IMR-90 (cell line): Measurements from ENCODE around the gene RBFA. TPM values are rescaled to one million over a fixed set of nuclear protein-coding genes. Genes with fewer than 3 reads are reported as not detected.
"Not testable (repeated sequence)": the region's sequence is repeated elsewhere in the genome, so short reads cannot be mapped to it uniquely, and the experiment has no call there.

ENCODE experiments used
- ATAC-seq: fragments of 200-7000 bp; cut with Tn5 transposase; 2 replicates; pipeline ENCODE4 v1.9.1; 2020; ENCODE audit warnings: low read depth, mild to moderate bottlenecking, moderate library complexity
- BruUV-seq: library from RNA; stranded (reverse); fragments of 400-500 nt; replicated peaks from 2 replicates; lab custom pipeline; 2021; lab: Mats Ljungman, UMichigan
- CTCF ChIA-PET: fragments of 300-600 bp; formaldehyde crosslinking; extraction: SDS; loops from one replicate; lab custom pipeline; 2021; ENCODE audit warnings: antibody characterized with exemption; lab: Yijun Ruan, JAX
- POLR2A ChIA-PET: fragments of 300-600 bp; sonication (Branson Sonifier 250); formaldehyde crosslinking; loops from one replicate; lab custom pipeline; 2022; ENCODE audit warnings: antibody characterized with exemption; ENCODE audit not compliant: unreplicated experiment; lab: Charles Lee
- DNase-seq: peaks from one replicate; pipeline ENCODE4 v3.0.0; 2013
- H2AFZ ChIP-seq: replicated peaks from 2 replicates; pipeline ENCODE3; 2013; ENCODE audit warnings: low read length, mild to moderate bottlenecking; ENCODE audit not compliant: poor library complexity
- H2AK5ac ChIP-seq: 2 replicates; pipeline ENCODE4 v1.6.1; 2013; ENCODE audit warnings: low read depth, low read length, inconsistent platforms
- H2AK9ac ChIP-seq: replicated peaks from 2 replicates; pipeline ENCODE3; 2013; ENCODE audit warnings: mild to moderate bottlenecking, low read depth, low read length, moderate library complexity; ENCODE audit not compliant: poor library complexity
- H2BK120ac ChIP-seq: 2 replicates; pipeline ENCODE4 v1.6.1; 2013; ENCODE audit warnings: low read depth, low read length, inconsistent platforms
- H2BK15ac ChIP-seq: 3 replicates; pipeline ENCODE4 v1.6.1; 2013; ENCODE audit warnings: low read depth, low read length, inconsistent platforms
- H2BK20ac ChIP-seq: 2 replicates; pipeline ENCODE4 v1.6.1; 2013; ENCODE audit warnings: low read depth, mild to moderate bottlenecking, inconsistent platforms, low read length, moderate library complexity
- H2BK5ac ChIP-seq: 2 replicates; pipeline ENCODE4 v1.6.1; 2013; ENCODE audit warnings: mild to moderate bottlenecking, low read depth, low read length, inconsistent platforms; ENCODE audit not compliant: poor library complexity, severe bottlenecking
- H3K14ac ChIP-seq: replicated peaks from 2 replicates; pipeline ENCODE4 v1.6.1; 2013; ENCODE audit warnings: low read depth, low read length, inconsistent platforms
- H3K18ac ChIP-seq: 2 replicates; pipeline ENCODE4 v1.6.1; 2013; ENCODE audit warnings: low read depth, low read length, control low read depth
- H3K23ac ChIP-seq: 2 replicates; pipeline ENCODE4 v1.6.1; 2013; ENCODE audit warnings: low read depth, low read length, inconsistent platforms
- H3K27ac ChIP-seq: 2 replicates; pipeline ENCODE4 v1.5.1; 2013; ENCODE audit warnings: mild to moderate bottlenecking, control low read depth, low read length; ENCODE audit not compliant: insufficient read depth
- H3K27me3 ChIP-seq: 2 replicates; pipeline ENCODE4 v1.6.1; 2013; ENCODE audit warnings: low read length; ENCODE audit not compliant: control insufficient read depth, insufficient read depth
- H3K36me3 ChIP-seq: 2 replicates; pipeline ENCODE4 v1.6.1; 2013; ENCODE audit warnings: low read length, mixed read lengths; ENCODE audit not compliant: control insufficient read depth, insufficient read depth
- H3K4ac ChIP-seq: 2 replicates; pipeline ENCODE4 v1.6.1; 2013; ENCODE audit warnings: low read depth, low read length, inconsistent platforms
- H3K4me1 ChIP-seq: 2 replicates; pipeline ENCODE4 v1.6.1; 2013; ENCODE audit warnings: low read length, mixed read lengths; ENCODE audit not compliant: control insufficient read depth, insufficient read depth
- H3K4me2 ChIP-seq: 2 replicates; pipeline ENCODE4 v1.6.1; 2013; ENCODE audit warnings: low read depth, mild to moderate bottlenecking, control low read depth, low read length, moderate library complexity
- H3K4me3 ChIP-seq: 2 replicates; pipeline ENCODE4 v1.5.1; 2013; ENCODE audit warnings: low read depth, mild to moderate bottlenecking, control low read depth, low read length, moderate library complexity; ENCODE audit not compliant: insufficient read depth
- H3K56ac ChIP-seq: 2 replicates; pipeline ENCODE4 v1.6.1; 2013; ENCODE audit warnings: low read length, inconsistent platforms; ENCODE audit not compliant: insufficient read depth; ENCODE audit errors: extremely low read depth
- H3K79me1 ChIP-seq, 2 experiments: 2 replicates each; pipeline ENCODE4 v1.6.1; 2013; ENCODE audit warnings: low read length in 2 of 2, inconsistent platforms in 1 of 2, low read depth in 1 of 2
- H3K9ac ChIP-seq: 2 replicates; pipeline ENCODE4 v1.6.1; 2013; ENCODE audit warnings: low read depth, low read length, control low read depth
- H3K9me1 ChIP-seq: 2 replicates; pipeline ENCODE4 v1.6.1; 2013; ENCODE audit warnings: low read length, inconsistent platforms; ENCODE audit not compliant: insufficient read depth
- H3K9me3 ChIP-seq: 2 replicates; pipeline ENCODE4 v1.6.1; 2013; ENCODE audit warnings: low read length; ENCODE audit not compliant: control insufficient read depth, insufficient read depth
- H4K20me1 ChIP-seq: 2 replicates; pipeline ENCODE4 v1.6.1; 2013; ENCODE audit warnings: low read length, inconsistent platforms; ENCODE audit not compliant: insufficient read depth
- H4K5ac ChIP-seq: 2 replicates; pipeline ENCODE4 v1.6.1; 2013; ENCODE audit warnings: mild to moderate bottlenecking, low read depth, low read length, control low read depth
- H4K8ac ChIP-seq, 2 experiments: 2 replicates each; pipeline ENCODE4 v1.6.1; 2013; ENCODE audit warnings: low read depth in 2 of 2, low read length in 2 of 2, control low read depth in 1 of 2, inconsistent platforms in 1 of 2
- H4K91ac ChIP-seq: 2 replicates; pipeline ENCODE4 v1.6.1; 2013; ENCODE audit warnings: low read depth, low read length, inconsistent platforms; ENCODE audit not compliant: insufficient read depth
- MAFK ChIP-seq: IDR thresholded peaks from 2 replicates; pipeline ENCODE4 v1.6.1; 2012; ENCODE audit warnings: low read depth, low read length, improper control_type of control experiment
- MXI1 ChIP-seq: IDR thresholded peaks from 2 replicates; pipeline ENCODE4 v1.6.1; 2012; ENCODE audit warnings: low read depth, mild to moderate bottlenecking, low read length, moderate library complexity, borderline replicate concordance
- WGBS, 2 experiments: methylation state at CpG; one replicate each; pipeline versions ENCODE4 v1.1.5 to v1.1.7; 2013; ENCODE audit warnings: missing lambda C conversion rate in 2 of 2; ENCODE audit not compliant: insufficient read length in 1 of 2; ENCODE audit errors: extremely low coverage in 2 of 2; 5-methylcytosine and 5-hydroxymethylcytosine counted together
- dilution Hi-C: fragments of 300-500 bp; cut with HindIII; formaldehyde crosslinking; loops from one replicate; pipeline ENCODE4 v1.14.3; 2018; ENCODE audit warnings: low sequenced_read_pairs; ENCODE audit not compliant: unreplicated experiment
- in situ Hi-C: fragments of 300-500 bp; cut with MboI; formaldehyde crosslinking; loops from 3 replicates; pipeline ENCODE4 v1.14.3; 2019; ENCODE audit warnings: low sequenced_read_pairs, inconsistent platforms, mixed read lengths
- intact Hi-C: fragments of 100-400 bp; cut with micrococcal nuclease; formaldehyde crosslinking; loops from 2 replicates; pipeline ENCODE4 v1.10.0; 2022
- polyA plus RNA-seq, 3 experiments: library from polyadenylated mRNA; depleted of rRNA; stranded (reverse); fragments of >200 nt; gene quantifications; 2 replicates each; pipeline ENCODE4 v1.2.3, GENCODE V29; 2012; ENCODE audit warnings: low replicate concordance in 1 of 3
- total RNA-seq: library from RNA; depleted of rRNA; stranded (reverse); fragments of >200 nt; gene quantifications from 2 replicates; pipeline ENCODE4 v1.2.3, GENCODE V29; 2012

Gene RBFA
- total and polyA plus RNA-seq, 2 of the 4 experiments (the other 2 are of a cell fraction), result 21.0 to 38.0 TPM

- Histone ChIP-seq H3K9me3 (no peaks in the 10 kb centered on the region), H3K4me1 (peaks cover 7% of the 10 kb centered on the region), H2AK5ac (0 out of 2 replicates have a peak overlapping the region, but pooled peaks have one; percentile 47), H2BK20ac (peak overlapping the region; percentile 23), H4K8ac (peak overlapping the region in 1 of 2 experiments; percentile 42; a peak in 2 of 4 replicates), H3K9ac (no peak overlapping the region), H2BK120ac (peak overlapping the region; percentile 72), H2BK5ac (peak overlapping the region; percentile 51), H4K5ac (no peak overlapping the region), H2BK15ac (no peak overlapping the region), H3K4me2 (peak overlapping the region; percentile 31), H3K9me1 (0 out of 2 replicates have a peak, but pooled peaks cover 4% of the 10 kb centered on the region), H4K20me1 (no peaks in the 10 kb centered on the region), H4K91ac (peak overlapping the region; percentile 26; the same call in 1 of the 2 replicates), H3K23ac (no peak overlapping the region), H2AFZ (peak overlapping the region; percentile 72), H3K27me3 (no peaks in the 10 kb centered on the region), H3K56ac (peak overlapping the region; percentile 49; the same call in 1 of the 2 replicates), H3K79me1 (no peaks in the 10 kb centered on the region), H3K27ac (peak overlapping the region; percentile 51), H3K18ac (no peak overlapping the region), H3K4me3 (no peak overlapping the region), H3K14ac (no peak overlapping the region), H3K4ac (peak overlapping the region; percentile 47), H3K36me3 (no peaks in the 10 kb centered on the region), H2AK9ac (peak overlapping the region; percentile 25)
- dilution Hi-C loops (no loop called here), in situ Hi-C loops (no loop called here), intact Hi-C loops (no loop called here)
- ChIA-PET CTCF (interaction anchor here (0.7 to 1.4 kb wide), 2 partner anchors 13 to 19 kb away, joined by 3 read pairs; no protein-coding TSS in a partner anchor), POLR2A (no interaction called here)
- ATAC-seq (peak; percentile 69; the same call in 1 of the 2 replicates), DNase-seq (no peak)
- no CpG with 5 or more reads among the region's 5 CpGs for WGBS, 2 experiments
- TF ChIP-seq MAFK, result no peak
- 0 out of 2 replicates have a peak, but pooled peaks have one; percentile 2 for TF ChIP-seq MXI1
- no TSS peak for BruUV-seq
Measured at GRCh38 chr18:80010551-80010906, 23.7 kb upstream of the RBFA start.

- WGBS, 2 experiments, result no CpG with 5 or more reads among the region's 14 CpGs
- BruUV-seq, result not testable (repeated sequence)
Measured at GRCh38 chr18:80011496-80012137, 22.6 kb upstream of the RBFA start.

More at GRCh38 chr18:80011496-80012137, 22.6 kb upstream of the RBFA start:
- H4K8ac ChIP-seq, H4K5ac ChIP-seq, H2BK120ac ChIP-seq, H3K23ac ChIP-seq, H3K14ac ChIP-seq, dilution Hi-C loops, H3K27me3 ChIP-seq, H2BK5ac ChIP-seq, DNase-seq, H3K9ac ChIP-seq, H3K18ac ChIP-seq, H3K79me1 ChIP-seq, H2AK5ac ChIP-seq, intact Hi-C loops, H2AFZ ChIP-seq, H4K91ac ChIP-seq, H3K56ac ChIP-seq, ATAC-seq, in situ Hi-C loops, H3K4me2 ChIP-seq, H2BK15ac ChIP-seq, H2AK9ac ChIP-seq, H3K4me1 ChIP-seq, H3K9me1 ChIP-seq, H3K27ac ChIP-seq, H3K9me3 ChIP-seq, POLR2A ChIA-PET, H2BK20ac ChIP-seq, H4K20me1 ChIP-seq, H3K4ac ChIP-seq, H3K36me3 ChIP-seq, H3K4me3 ChIP-seq: not testable (repeated sequence)
- CTCF ChIA-PET, result interaction anchor here (0.7 kb wide), 1 partner anchor 20 kb away, joined by 3 read pairs; no protein-coding TSS in a partner anchor
